Stimulated activated CD8-positive, alpha-beta memory T cell treated with anti-CD3 and anti-CD28 coated beads, Interleukin-4, amount 100 ng/mL, for 48 hours (primary cell): Measurements from ENCODE around the gene DOLK.

Experiments used
- DNase-seq: peaks from one replicate; pipeline ENCODE4 v3.0.0-alpha.2; 2020

The DOLK gene

DNA sequence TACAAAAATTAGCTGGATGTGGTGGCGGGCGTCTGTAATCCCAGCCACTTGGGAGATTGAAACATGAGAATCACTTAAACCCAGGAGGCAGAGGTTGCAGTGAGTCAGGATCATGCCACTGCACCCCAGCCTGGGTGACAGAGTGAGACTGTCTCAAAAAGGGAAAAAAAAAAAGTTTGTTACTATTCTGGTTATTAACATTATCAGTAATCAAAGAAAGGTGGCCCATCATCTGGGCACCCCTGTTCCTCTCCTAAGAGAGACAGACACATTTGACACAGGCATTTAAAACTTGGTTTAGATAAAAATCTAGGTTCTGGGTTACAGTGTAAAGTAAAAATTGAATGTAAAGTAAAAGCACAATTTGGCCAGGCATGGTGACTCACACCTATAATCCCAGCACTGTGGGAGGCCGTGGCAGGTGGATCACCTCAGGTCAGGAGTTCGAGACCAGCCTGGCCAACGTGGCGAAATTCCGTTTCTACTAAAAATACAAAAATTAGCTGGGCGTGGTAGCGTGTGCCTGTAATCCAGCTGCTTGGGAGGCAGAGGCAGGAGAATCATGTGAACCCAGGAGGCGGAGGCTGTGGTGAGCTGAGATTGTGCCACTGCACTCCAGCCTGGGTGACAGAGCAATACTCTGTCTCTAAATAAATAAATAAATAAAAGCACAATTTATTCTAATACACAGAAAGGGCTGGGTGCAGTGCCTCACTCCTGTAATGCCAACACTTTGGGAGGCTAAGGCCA, 43.4 kb downstream of the DOLK start:
- DNase-seq, result no peak

DNA sequence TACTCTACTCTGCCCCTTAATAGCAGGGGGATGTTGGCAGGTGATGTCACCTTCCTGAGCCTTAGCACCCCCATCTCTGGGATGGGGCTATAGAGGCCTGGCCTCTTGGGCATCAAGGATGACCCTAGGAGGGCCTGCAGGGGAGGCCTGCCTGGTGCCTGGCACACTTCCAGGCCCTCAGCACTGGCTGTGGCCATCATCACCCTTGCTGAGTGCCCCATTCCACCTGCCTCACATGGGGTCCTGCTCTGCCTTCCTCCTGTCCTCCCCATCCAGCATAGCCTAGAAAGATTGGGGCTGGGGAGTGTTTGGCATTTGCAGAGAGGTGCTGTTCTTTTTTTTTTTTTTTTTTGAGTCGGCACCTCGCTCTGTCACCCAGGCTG, 44.3 kb downstream of the DOLK start:
- no peak for DNase-seq

DNA sequence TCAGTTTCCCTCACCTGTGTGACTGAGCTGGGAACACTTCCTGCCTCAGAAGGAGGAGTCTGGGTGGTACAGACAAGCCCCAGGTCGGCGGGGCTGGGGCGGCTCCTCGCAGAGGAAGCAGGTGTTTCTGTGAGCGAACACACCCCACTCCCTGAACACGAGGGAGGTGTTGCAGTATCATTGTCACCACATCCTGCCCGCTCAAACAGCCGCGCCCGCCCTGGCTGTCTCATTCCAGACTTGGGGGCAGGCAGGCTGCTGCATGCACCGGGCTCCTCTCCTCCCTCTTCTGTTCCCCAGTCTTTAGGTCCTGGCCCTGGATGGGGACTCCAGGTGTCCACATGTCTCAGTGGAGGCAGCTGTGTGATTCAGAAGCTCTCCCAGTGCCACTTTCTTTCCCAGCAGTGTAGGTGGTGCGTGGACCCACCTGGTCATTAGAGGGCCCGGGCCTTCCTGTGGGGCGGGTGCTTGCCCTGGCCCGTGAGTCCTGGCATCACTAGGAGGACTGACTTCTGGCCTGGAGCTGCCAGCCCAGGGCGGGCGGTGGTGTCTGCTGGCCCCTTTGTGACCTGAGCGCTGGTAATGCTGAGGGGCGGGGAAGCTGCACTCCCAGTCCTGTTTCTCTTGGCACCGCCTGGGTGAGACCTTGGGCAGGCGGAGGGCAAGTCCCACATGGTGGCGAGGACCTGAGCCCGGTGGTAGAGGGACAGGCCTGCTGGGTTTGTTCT, 44.9 kb downstream of the DOLK start:
- peak; percentile 88 for DNase-seq

DNA sequence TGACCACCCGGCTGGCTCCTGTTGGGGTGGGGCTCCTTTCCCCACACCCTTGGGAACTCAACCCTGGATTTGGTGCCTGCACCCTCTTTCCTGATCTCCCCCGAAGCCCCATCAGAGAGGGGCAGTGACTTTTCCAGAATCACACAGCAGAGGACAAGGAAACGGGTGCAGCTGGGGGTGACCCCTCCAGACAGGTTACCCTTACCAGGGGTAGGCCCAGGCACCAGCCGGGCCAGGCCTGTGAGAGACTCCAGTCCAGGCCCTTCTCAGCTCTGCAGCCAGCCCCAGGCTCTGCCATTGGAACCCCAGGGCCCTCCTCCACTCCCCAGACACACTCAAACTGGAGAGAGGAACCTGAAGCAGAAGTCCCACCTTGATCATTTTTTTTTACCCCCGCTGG, 45.6 kb downstream of the DOLK start:
- DNase-seq, result no peak

DNA sequence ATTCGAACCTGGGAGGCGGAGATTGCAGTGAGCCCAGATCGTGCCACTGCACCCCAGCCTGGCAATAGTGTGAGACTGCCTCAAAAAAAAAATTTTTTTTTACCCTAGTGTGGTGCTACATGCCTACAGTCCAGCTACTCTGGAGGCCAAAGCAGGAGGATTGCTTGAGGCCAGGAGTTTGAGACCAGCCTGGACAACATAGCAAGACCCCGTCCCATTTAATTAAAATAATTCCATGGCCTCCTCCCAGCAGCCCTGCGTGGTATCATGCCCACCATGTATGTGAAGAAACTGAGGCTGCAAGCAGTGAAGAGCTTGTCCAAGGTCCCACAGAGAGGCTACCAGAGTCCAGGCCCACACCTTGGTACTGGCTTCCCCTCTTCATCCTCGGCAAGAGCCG, 46.0 kb downstream of the DOLK start:
- DNase-seq, result no peak

DNA sequence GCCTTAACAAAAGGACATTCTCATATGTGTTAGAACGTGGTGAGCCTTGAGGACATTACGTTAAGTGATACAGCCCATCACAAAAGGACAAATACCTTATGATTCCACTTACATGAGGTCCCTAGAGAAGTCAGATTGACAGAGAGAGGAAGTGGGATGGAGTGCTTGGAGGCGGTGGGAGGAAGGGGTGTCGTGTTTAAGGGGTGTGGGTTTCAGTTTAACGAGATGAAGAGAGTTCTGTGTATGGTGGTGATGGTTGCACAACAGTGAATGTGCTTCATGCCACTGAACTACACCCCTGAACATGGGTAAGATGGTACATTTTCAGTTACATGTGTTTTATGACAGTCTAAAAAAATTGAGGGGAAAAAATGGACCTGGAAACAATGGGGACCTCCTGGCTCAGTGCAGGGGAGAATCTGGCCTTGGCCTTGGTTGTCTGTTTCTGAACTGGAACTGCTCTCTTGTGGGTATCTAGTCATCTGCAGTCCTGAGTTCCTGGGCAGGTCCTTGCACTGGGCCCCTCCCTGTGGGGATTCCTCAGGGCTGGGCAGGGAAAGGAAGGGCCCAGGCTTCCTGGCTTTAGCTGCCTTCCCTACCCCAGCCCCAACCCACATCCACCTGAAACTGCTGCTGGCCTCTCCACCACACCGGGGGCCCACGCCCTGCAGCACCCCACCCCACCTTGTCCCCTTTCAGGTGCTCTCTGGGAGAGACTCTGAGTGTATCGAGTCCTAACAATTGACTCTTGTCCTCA, 47.7 kb downstream of the DOLK start:
- peak; percentile 46 for DNase-seq

DNA sequence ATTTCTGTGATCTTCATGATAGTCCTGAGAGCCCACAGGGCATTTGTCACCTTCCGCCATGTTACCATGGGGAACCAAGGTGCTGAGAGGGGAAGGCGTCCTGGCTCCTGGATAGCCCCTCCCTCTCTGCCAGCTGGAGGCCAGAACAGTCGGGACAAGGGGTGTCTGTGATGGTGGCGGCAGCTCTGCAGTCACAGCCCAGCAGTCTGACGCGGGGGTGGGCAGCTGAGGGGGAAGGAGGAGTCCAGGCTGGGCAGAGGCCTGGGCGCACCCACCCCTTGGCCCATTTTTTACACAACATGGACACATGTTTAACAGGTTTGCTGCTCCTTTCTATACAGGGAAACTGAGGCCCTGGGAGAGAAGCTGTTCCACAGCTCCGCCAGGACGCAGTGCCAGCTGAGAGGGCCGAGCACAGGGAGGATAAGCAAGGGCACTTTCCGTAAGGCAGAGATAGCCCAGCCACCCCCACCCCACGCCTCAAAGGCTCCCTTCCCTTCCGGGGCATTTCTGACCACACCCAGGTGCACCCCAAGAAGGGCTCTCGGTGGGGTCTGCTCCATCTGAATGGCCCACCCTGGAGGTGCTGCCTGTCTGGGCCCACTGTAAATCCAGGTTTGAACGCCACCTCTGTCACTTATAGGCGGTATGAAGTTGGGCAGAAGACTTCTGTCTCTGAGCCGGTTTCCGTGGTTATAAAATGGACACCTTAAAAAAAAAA, 48.4 kb downstream of the DOLK start:
- DNase-seq, result no peak

DNA sequence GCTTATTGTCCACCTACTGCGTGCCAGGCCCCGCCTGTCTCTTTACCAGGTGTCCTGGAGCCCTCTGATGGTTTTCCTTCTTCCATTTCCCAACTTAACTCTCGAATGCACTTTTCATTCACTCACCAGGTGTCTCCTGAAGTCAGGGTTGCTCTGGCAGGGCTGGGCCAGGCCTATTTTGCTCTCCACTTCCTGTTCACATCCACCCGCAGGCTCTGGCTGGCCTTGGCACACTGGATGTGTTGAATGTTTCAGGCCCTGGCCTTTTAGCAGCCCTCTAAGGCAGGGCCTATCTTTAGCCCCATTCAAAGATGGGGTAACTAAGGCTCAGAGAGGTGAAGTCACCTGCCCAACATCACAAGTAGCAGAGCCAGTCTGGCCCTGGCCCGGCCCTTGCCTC, 49.0 kb downstream of the DOLK start:
- DNase-seq, result no peak

DNA sequence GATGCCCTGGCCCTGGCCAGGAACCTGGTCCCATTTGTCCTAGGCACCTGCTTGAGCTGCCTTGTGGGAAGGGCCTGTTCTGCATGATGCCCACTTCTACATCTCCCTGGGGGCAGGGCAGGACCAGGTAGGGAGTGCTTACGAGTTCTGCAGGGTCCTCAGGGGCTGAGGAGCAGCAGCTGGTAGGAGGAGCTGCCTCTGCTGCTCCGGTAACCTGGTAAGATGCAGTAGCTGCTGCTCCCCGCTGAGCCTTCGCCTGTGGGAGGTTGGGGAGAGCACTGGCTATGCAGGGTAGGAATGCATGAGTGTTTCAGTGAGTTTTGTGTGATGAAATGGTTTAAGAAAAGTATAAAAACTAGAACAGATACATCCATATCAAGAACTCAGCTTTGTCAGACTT, 51.8 kb downstream of the DOLK start:
- DNase-seq, result no peak
